H1 (cell line): ENCODE measurements around the gene COBLL1. TPM values are rescaled to one million over a fixed set of nuclear protein-coding genes. Genes with fewer than 3 reads are reported as not detected.

Experiments
- CTCF ChIA-PET: fragments of 300-600 bp; sonication (Branson Sonifier 250); formaldehyde crosslinking; loops from one replicate; lab custom pipeline; 2021; ENCODE audit not compliant: partially characterized antibody; lab: Charles Lee
- POLR2A ChIA-PET: fragments of 300-600 bp; sonication (Branson Sonifier 250); formaldehyde crosslinking; loops from one replicate; lab custom pipeline; 2021; ENCODE audit warnings: inconsistent platforms; ENCODE audit not compliant: partially characterized antibody; lab: Charles Lee
- DNase-seq, 2 experiments: peaks; one replicate each; pipeline versions ENCODE4 v3.0.0 to v3.0.0-alpha.2; 2010 to 2022; ENCODE audit warnings: low spot score in 2 of 2, low read depth in 1 of 2, mixed read lengths in 1 of 2
- FAIRE-seq: peaks from 2 replicates; lab custom pipeline; 2011; peaks lifted over from hg19 to GRCh38; lab: Jason Lieb, UNC
- H2AFZ ChIP-seq: 2 replicates; pipeline ENCODE4 v1.8.1; 2012; ENCODE audit warnings: low read length, inconsistent platforms
- H2AK5ac ChIP-seq: 2 replicates; pipeline ENCODE4 v1.6.1; 2013; ENCODE audit warnings: low read depth, low read length
- H2BK120ac ChIP-seq: replicated peaks from 2 replicates; pipeline ENCODE3; 2013; ENCODE audit warnings: low read depth, low read length, inconsistent platforms
- H2BK12ac ChIP-seq: 2 replicates; pipeline ENCODE4 v1.6.1; 2013; ENCODE audit warnings: low read depth, low read length
- H2BK15ac ChIP-seq: 2 replicates; pipeline ENCODE4 v1.6.1; 2013; ENCODE audit warnings: low read length
- H2BK20ac ChIP-seq: 2 replicates; pipeline ENCODE4 v1.6.1; 2013; ENCODE audit warnings: low read length
- H2BK5ac ChIP-seq: 2 replicates; pipeline ENCODE4 v1.6.1; 2013; ENCODE audit warnings: low read depth, low read length
- H3K14ac ChIP-seq: 2 replicates; pipeline ENCODE4 v1.6.1; 2013; ENCODE audit warnings: inconsistent platforms; ENCODE audit not compliant: insufficient read length
- H3K18ac ChIP-seq: 2 replicates; pipeline ENCODE4 v1.6.1; 2013; ENCODE audit warnings: low read length; ENCODE audit errors: extremely low read depth
- H3K23ac ChIP-seq: 2 replicates; pipeline ENCODE4 v1.6.1; 2013; ENCODE audit warnings: inconsistent platforms; ENCODE audit not compliant: insufficient read length
- H3K23me2 ChIP-seq: 2 replicates; pipeline ENCODE4 v1.6.1; 2013; ENCODE audit warnings: low read depth, low read length
- H3K27ac ChIP-seq: 2 replicates; pipeline ENCODE4 v1.6.1; 2011; ENCODE audit warnings: low read depth, low read length, inconsistent platforms
- H3K27me3 ChIP-seq, 4 experiments: replicated peaks in 1 of 4; 1 replicate in 1 of 4; 2 replicates in 3 of 4; pipeline versions ENCODE4 v1.6.1 to v1.8.1; 2011 to 2013; ENCODE audit warnings: low read length in 3 of 4, mild to moderate bottlenecking in 3 of 4, inconsistent platforms in 2 of 4, mixed read lengths in 2 of 4, moderate library complexity in 1 of 4; ENCODE audit not compliant: control insufficient read depth in 3 of 4, insufficient read depth in 3 of 4; ENCODE audit errors: extremely low read depth in 1 of 4
- H3K36me3 ChIP-seq, 4 experiments: 2 replicates each; pipeline versions ENCODE4 v1.6.1 to v1.8.1; 2011 to 2013; ENCODE audit warnings: mild to moderate bottlenecking in 4 of 4, low read length in 3 of 4, moderate library complexity in 2 of 4, control low read depth in 1 of 4, inconsistent platforms in 1 of 4; ENCODE audit not compliant: insufficient read depth in 4 of 4, control insufficient read depth in 2 of 4
- H3K4ac ChIP-seq: replicated peaks from 2 replicates; pipeline ENCODE3; 2013; ENCODE audit warnings: low read length, low read depth, mixed read lengths, inconsistent platforms; ENCODE audit not compliant: insufficient read length
- H3K4me1 ChIP-seq, 4 experiments: replicated peaks in 1 of 4; 1 replicate in 1 of 4; 2 replicates in 3 of 4; pipeline versions ENCODE4 v1.6.1 to v1.8.1; 2011 to 2013; ENCODE audit warnings: low read length in 3 of 4, inconsistent platforms in 2 of 4, mixed read lengths in 1 of 4; ENCODE audit not compliant: insufficient read depth in 4 of 4, control insufficient read depth in 3 of 4
- H3K4me2 ChIP-seq, 2 experiments: 2 replicates each; pipeline versions ENCODE4 v1.6.1 to v1.8.1; 2011 to 2013; ENCODE audit warnings: low read depth in 2 of 2, low read length in 2 of 2, control low read depth in 1 of 2, inconsistent platforms in 1 of 2, mild to moderate bottlenecking in 1 of 2; ENCODE audit not compliant: insufficient read depth in 1 of 2
- H3K4me3 ChIP-seq, 4 experiments: fragments of 200-600, 300-600 bp in 1 of 4; sonication (generic), shearing (Covaris generic), sonication (Bioruptor Twin) in 1 of 4; 2 replicates each; pipeline versions ENCODE4 v1.5.1 to v1.8.1; 2011 to 2016; ENCODE audit warnings: low read length in 4 of 4, low read depth in 3 of 4, control low read depth in 2 of 4, inconsistent platforms in 2 of 4, mild to moderate bottlenecking in 2 of 4, mixed read lengths in 1 of 4, moderate library complexity in 1 of 4; ENCODE audit not compliant: insufficient read depth in 2 of 4; ENCODE audit errors: extremely low read depth in 1 of 4
- H3K56ac ChIP-seq: replicated peaks from 2 replicates; pipeline ENCODE3; 2013; ENCODE audit warnings: low read depth, mild to moderate bottlenecking, mixed read lengths, low read length, inconsistent platforms; ENCODE audit not compliant: insufficient read length
- H3K79me1 ChIP-seq: 2 replicates; pipeline ENCODE4 v1.6.1; 2013; ENCODE audit warnings: low read depth, low read length, control low read depth
- H3K79me2 ChIP-seq, 2 experiments: 2 replicates each; pipeline versions ENCODE4 v1.6.1 to v1.8.1; 2012 to 2013; ENCODE audit warnings: low read length in 2 of 2, mild to moderate bottlenecking in 2 of 2, inconsistent platforms in 1 of 2; ENCODE audit not compliant: insufficient read depth in 2 of 2, control insufficient read depth in 1 of 2
- H3K9ac ChIP-seq, 4 experiments: replicated peaks in 1 of 4; 1 replicate in 1 of 4; 2 replicates in 3 of 4; pipeline versions ENCODE4 v1.6.1 to v1.8.1; 2011 to 2013; ENCODE audit warnings: low read depth in 3 of 4, low read length in 3 of 4, control low read depth in 2 of 4, mild to moderate bottlenecking in 2 of 4, moderate library complexity in 2 of 4, inconsistent platforms in 1 of 4; ENCODE audit errors: extremely low read depth in 1 of 4
- H3K9me3 ChIP-seq, 2 experiments: 2 replicates each; pipeline versions ENCODE4 v1.6.1 to v1.8.1; 2012 to 2013; ENCODE audit warnings: mild to moderate bottlenecking in 2 of 2, moderate library complexity in 2 of 2, control low read depth in 1 of 2, inconsistent platforms in 1 of 2, low read depth in 1 of 2, low read length in 1 of 2, mixed read lengths in 1 of 2; ENCODE audit not compliant: insufficient read depth in 2 of 2
- H4K20me1 ChIP-seq, 2 experiments: replicated peaks in 1 of 2; 2 replicates each; pipeline versions ENCODE3 to v1.8.1; 2011 to 2013; ENCODE audit warnings: inconsistent platforms in 2 of 2, low read length in 2 of 2, mild to moderate bottlenecking in 1 of 2; ENCODE audit not compliant: insufficient read depth in 2 of 2, control insufficient read depth in 1 of 2
- H4K5ac ChIP-seq: 2 replicates; pipeline ENCODE4 v1.6.1; 2013; ENCODE audit warnings: low read length, low read depth, mixed read lengths, inconsistent platforms; ENCODE audit not compliant: insufficient read length
- H4K8ac ChIP-seq: 2 replicates; pipeline ENCODE4 v1.8.0; 2013; ENCODE audit warnings: mild to moderate bottlenecking, moderate library complexity, low read length, inconsistent platforms; ENCODE audit not compliant: insufficient read depth; ENCODE audit errors: extremely low read depth
- H4K91ac ChIP-seq: replicated peaks from 2 replicates; pipeline ENCODE3; 2013; ENCODE audit warnings: low read length, mixed read lengths, inconsistent platforms; ENCODE audit not compliant: insufficient read length
- RAD21 ChIP-seq, 2 experiments: IDR thresholded peaks in 1 of 2; conservative IDR thresholded peaks in 1 of 2; 2 replicates each; pipeline ENCODE4 v1.6.1; 2011; ENCODE audit warnings: low read depth in 2 of 2, low read length in 2 of 2, improper control_type of control experiment in 1 of 2, inconsistent platforms in 1 of 2, mild to moderate bottlenecking in 1 of 2, moderate library complexity in 1 of 2
- TCF12 ChIP-seq: IDR thresholded peaks from 2 replicates; pipeline ENCODE4 v1.6.1; 2011; ENCODE audit warnings: low read depth, mild to moderate bottlenecking, low read length
- WGBS, 2 experiments: shearing (Covaris generic) in 1 of 2; methylation state at CpG; one replicate each; pipeline versions ENCODE4 v1.1.6 to v1.1.7; 2013 to 2015; ENCODE audit warnings: low lambda C conversion rate in 2 of 2, mixed read lengths in 2 of 2, inconsistent platforms in 1 of 2, low coverage in 1 of 2, missing lambda C conversion rate in 1 of 2; ENCODE audit not compliant: insufficient replicate concordance in 2 of 2, insufficient coverage in 1 of 2, insufficient read length in 1 of 2; ENCODE audit errors: extremely low coverage in 1 of 2, missing lambda C conversion rate in 1 of 2; 5-methylcytosine and 5-hydroxymethylcytosine counted together
- polyA plus RNA-seq, 7 experiments: library from polyadenylated mRNA; depleted of rRNA in 3 of 7; stranded (reverse) in 5 of 7; unstranded in 2 of 7; fragments of >200 nt in 5 of 7; fragments of 200-250 nt in 2 of 7; gene quantifications; 1 replicate in 5 of 7; 2 replicates in 1 of 7; 4 replicates in 1 of 7; pipeline versions ENCODE4 v1.2.1 to v1.2.3, GENCODE V29; 2011 to 2013; ENCODE audit warnings: missing spikeins in 2 of 7, mixed read lengths in 2 of 7
- total RNA-seq: library from RNA; stranded (reverse); fragmentation: NEBNext Ultra II Directional; extraction: Animal tissue kit (Norgen Biotek cat#: 25700); gene quantifications from 2 replicates; pipeline ENCODE4 v1.2.1, GENCODE V29; 2021
- TF ChIP-seq, protein P1 (sequence below), 3 experiments: IDR thresholded peaks; 1 replicate in 2 of 3; 2 replicates in 1 of 3; pipeline versions ENCODE4 v1.5.1 to v1.6.1; 2011; ENCODE audit warnings: low read length in 3 of 3, mild to moderate bottlenecking in 3 of 3, inconsistent platforms in 2 of 3, low read depth in 1 of 3, moderate library complexity in 1 of 3; ENCODE audit not compliant: insufficient read depth in 1 of 3; ENCODE audit errors: control extremely low read depth in 1 of 3

Gene COBLL1
- total and polyA plus RNA-seq, 2 of the 8 experiments (the other 6 are each of a cell fraction or from before 2014, with no cell fraction given), result 2.2 to 6.2 TPM

DNA sequence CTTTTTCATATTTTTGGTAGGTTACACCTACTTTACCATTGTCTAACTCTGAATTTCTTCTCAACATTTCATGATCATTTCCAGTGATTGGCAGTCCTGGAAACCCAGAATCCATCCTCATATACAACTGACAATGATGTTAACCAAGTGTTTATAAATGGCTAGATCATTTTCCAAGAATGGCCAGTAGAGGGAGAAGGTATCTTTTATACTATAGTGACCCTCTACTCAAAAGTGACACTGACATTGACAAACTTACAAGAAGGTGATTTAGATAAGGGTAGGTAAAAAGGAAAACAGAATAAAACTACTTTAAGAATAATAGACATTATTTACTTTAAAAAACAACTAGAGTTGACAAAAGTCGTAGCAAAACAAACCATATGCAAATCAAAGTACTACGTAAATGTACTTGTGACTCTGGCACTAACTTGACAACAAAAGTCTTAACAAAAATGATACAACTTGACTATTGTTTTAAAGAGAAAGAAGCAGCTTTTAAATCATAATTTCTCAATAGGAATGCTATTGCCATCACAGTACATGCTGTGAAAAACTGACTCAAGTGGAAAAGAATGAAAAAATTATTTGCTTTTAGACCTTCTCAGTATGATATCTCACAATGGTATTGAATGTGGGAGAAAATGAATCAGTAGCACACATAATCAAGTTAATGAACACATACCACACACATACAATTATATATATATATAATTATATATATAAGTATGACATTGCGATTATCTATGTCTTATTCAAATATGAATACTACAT lies 143.7 kb downstream of the COBLL1 start:
- Histone ChIP-seq H4K8ac (no peak overlapping the region), H4K20me1 (no peaks in the 10 kb centered on the region), H3K14ac (no peak overlapping the region), H2BK5ac (no peak overlapping the region), H3K36me3 (no peaks in the 10 kb centered on the region), H3K9me3 (no peaks in the 10 kb centered on the region), H2BK15ac (no peak overlapping the region), H4K5ac (no peak overlapping the region), H3K79me1 (no peaks in the 10 kb centered on the region), H3K4me1 (no peaks in the 10 kb centered on the region), H3K18ac (no peak overlapping the region), H3K23ac (no peak overlapping the region), H2AK5ac (no peak overlapping the region), H2AFZ (no peak overlapping the region), H3K27me3 (no peaks in the 10 kb centered on the region), H3K79me2 (no peaks in the 10 kb centered on the region), H3K27ac (no peak overlapping the region), H4K91ac (no peak overlapping the region), H3K9ac (no peak overlapping the region), H3K4me2 (no peak overlapping the region), H2BK12ac (no peak overlapping the region), H2BK120ac (no peak overlapping the region), H3K23me2 (no peaks in the 10 kb centered on the region), H3K56ac (no peak overlapping the region), H3K4ac (no peak overlapping the region), H2BK20ac (no peak overlapping the region), H3K4me3 (no peak overlapping the region)
- ChIA-PET POLR2A (no interaction called here), CTCF (interaction anchor here (0.6 to 0.9 kb wide), 2 partner anchors 46 to 160 kb away, joined by 3 read pairs; no protein-coding TSS in a partner anchor)
- DNase-seq, result no peak
- FAIRE-seq, result peak; percentile 42
- WGBS, 2 experiments, result 60% methylated on average over 3 of the region's 3 CpGs; no CpG with 5 or more reads in 1 of the 2 experiments
- TF ChIP-seq RAD21 (IDR thresholded peaks at IDR 0.05 in 1 of 2, conservative IDR thresholded peaks at IDR 0.05 in 1 of 2; ENCODE audit: low read depth in 2 of 2, low read length in 2 of 2) (peak in 1 of 2 experiments; percentile 20; a peak in 2 of 4 replicates), TCF12 (no peak)
- TF ChIP-seq, protein P1, sequence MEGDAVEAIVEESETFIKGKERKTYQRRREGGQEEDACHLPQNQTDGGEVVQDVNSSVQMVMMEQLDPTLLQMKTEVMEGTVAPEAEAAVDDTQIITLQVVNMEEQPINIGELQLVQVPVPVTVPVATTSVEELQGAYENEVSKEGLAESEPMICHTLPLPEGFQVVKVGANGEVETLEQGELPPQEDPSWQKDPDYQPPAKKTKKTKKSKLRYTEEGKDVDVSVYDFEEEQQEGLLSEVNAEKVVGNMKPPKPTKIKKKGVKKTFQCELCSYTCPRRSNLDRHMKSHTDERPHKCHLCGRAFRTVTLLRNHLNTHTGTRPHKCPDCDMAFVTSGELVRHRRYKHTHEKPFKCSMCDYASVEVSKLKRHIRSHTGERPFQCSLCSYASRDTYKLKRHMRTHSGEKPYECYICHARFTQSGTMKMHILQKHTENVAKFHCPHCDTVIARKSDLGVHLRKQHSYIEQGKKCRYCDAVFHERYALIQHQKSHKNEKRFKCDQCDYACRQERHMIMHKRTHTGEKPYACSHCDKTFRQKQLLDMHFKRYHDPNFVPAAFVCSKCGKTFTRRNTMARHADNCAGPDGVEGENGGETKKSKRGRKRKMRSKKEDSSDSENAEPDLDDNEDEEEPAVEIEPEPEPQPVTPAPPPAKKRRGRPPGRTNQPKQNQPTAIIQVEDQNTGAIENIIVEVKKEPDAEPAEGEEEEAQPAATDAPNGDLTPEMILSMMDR (IDR thresholded peaks at IDR 0.05; ENCODE audit: control extremely low read depth in 1 of 3, insufficient read depth in 1 of 3, low read depth in 1 of 3, low read length in 3 of 3), result peak in 1 of 3 experiments; percentile 46; a peak in 2 of 4 replicates
